Epidermal melanocyte (primary cell): ENCODE data around the gene HTR4.

Source experiments
- DNase-seq: peaks from one replicate; pipeline ENCODE4 v3.0.0; 2011; ENCODE audit warnings: low spot score; ENCODE audit not compliant: insufficient read length

Gene HTR4

DNA sequence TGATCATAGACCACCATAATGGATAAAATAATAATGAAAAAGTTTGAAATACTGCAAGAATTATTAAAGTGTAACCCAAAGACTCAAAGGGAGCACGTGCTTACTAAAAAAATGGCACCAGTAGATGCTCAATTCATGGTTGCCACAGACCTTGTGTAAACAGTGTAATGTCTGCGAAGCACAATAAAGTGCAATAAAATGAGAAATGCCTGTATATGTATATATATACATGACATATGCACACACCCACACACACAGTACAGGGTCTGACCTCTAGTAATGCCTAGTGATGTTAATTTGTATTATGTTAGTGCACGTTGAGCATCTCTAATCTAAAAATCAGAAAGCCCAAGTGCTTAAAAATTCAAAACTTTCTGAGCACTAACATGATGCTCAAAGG, 218.3 kb downstream of the HTR4 start:
- DNase-seq: no peak

DNA sequence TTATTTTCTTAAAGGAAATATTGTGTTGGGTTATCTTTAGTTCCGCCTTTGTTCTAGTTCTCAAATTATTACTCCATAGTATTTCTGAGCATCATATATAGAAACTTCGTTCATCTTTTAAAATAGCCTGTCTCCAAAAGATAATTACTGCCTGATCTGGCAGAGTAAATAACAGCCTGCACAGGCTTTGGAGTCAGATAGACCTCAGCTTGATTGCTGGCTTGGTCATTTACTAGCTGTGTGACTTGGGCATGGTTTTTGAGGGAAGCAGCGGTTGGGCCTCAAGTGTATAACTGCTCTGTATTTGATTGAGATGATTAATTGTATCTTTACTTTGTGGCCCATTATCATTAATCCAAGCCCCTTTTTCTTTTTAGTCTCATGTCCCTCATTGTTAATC, 220.5 kb downstream of the HTR4 start:
- DNase-seq: no peak
